Activated CD8-positive, alpha-beta memory T cell treated with anti-CD3 and anti-CD28 coated beads for 24 hours (primary cell): ENCODE measurements around the gene KIAA0232.
"Not testable (repeated sequence)": the region's sequence is repeated elsewhere in the genome, so short reads cannot be mapped to it uniquely, and the experiment has no call there.

Experiments
- DNase-seq: peaks from one replicate; pipeline ENCODE4 v3.0.0-alpha.2; 2020

Gene KIAA0232

GRCh38 chr4:6778435-6778834, 4.1 kb upstream of the KIAA0232 start:
- no peak for DNase-seq

- DNase-seq: no peak
These were observed 2.6 kb upstream of the KIAA0232 start for GRCh38 chr4:6779667-6780565.

GRCh38 chr4:6781113-6781512, 1.4 kb upstream of the KIAA0232 start:
- DNase-seq: peak; percentile 47

- DNase-seq: peak; percentile 56
These were observed 966 bp upstream of the KIAA0232 start for GRCh38 chr4:6781561-6781960.

GRCh38 chr4:6782846-6783110, 251 bp downstream of the KIAA0232 start:
- DNase-seq: no peak

GRCh38 chr4:6783111-6783981, 819 bp downstream of the KIAA0232 start:
- peak; percentile 96 for DNase-seq

- DNase-seq: no peak
These were observed 3.0 kb downstream of the KIAA0232 start for GRCh38 chr4:6785572-6785925.

GRCh38 chr4:6788123-6788522, 5.6 kb downstream of the KIAA0232 start:
- no peak for DNase-seq

- not testable (repeated sequence) for DNase-seq
These were observed 8.7 kb downstream of the KIAA0232 start for GRCh38 chr4:6791245-6791644.

- DNase-seq: not testable (repeated sequence)
These were observed 9.3 kb downstream of the KIAA0232 start for GRCh38 chr4:6791796-6792195.

- no peak for DNase-seq
These were observed 11.7 kb downstream of the KIAA0232 start for GRCh38 chr4:6794189-6794588.

- DNase-seq: no peak
These were observed 13.3 kb downstream of the KIAA0232 start for GRCh38 chr4:6795821-6796220.

GRCh38 chr4:6797368-6797767, 14.8 kb downstream of the KIAA0232 start:
- DNase-seq: not testable (repeated sequence)

GRCh38 chr4:6799091-6799490, 16.6 kb downstream of the KIAA0232 start:
- no peak for DNase-seq

GRCh38 chr4:6802025-6802424, 19.5 kb downstream of the KIAA0232 start:
- no peak for DNase-seq

GRCh38 chr4:6802626-6803025, 20.1 kb downstream of the KIAA0232 start:
- no peak for DNase-seq

- no peak for DNase-seq
These were observed 20.7 kb downstream of the KIAA0232 start for GRCh38 chr4:6803246-6803645.

GRCh38 chr4:6804082-6804752, 21.7 kb downstream of the KIAA0232 start:
- no peak for DNase-seq

- DNase-seq: no peak
These were observed 24.5 kb downstream of the KIAA0232 start for GRCh38 chr4:6806924-6807626.

GRCh38 chr4:6808259-6808658, 25.7 kb downstream of the KIAA0232 start:
- no peak for DNase-seq

- no peak for DNase-seq
These were observed 28.6 kb downstream of the KIAA0232 start for GRCh38 chr4:6811165-6811564.

GRCh38 chr4:6812766-6813165, 30.2 kb downstream of the KIAA0232 start:
- DNase-seq: no peak

GRCh38 chr4:6813725-6814124, 31.2 kb downstream of the KIAA0232 start:
- no peak for DNase-seq
